GM19395 (cell line): ENCODE measurements around the gene PA2G4.

Source experiments
- ATAC-seq: cut with Tn5 transposase; IDR thresholded peaks from one replicate; pipeline ENCODE4 v1.9.1; 2021; ENCODE audit warnings: mild to moderate bottlenecking, moderate library complexity; ENCODE audit not compliant: unreplicated experiment

Gene PA2G4

GRCh38 chr12:56122637-56123036 is 18.3 kb downstream of the PA2G4 start:
- no peak for ATAC-seq

GRCh38 chr12:56124133-56124532 is 19.8 kb downstream of the PA2G4 start:
- ATAC-seq = no peak

GRCh38 chr12:56126732-56127239 is 22.4 kb downstream of the PA2G4 start:
- ATAC-seq = no peak

GRCh38 chr12:56127485-56127887 is 23.1 kb downstream of the PA2G4 start:
- ATAC-seq = no peak

GRCh38 chr12:56127888-56128669 is 23.7 kb downstream of the PA2G4 start, which contains the start of gene ESYT1:
Gene ESYT1 (plus strand): TSS chr12:56128267. CDS start chr12:56128320, 53 bp downstream.
- ATAC-seq = peak; percentile 91

- ATAC-seq = peak; percentile 3
Measured at GRCh38 chr12:56128670-56129205, 24.4 kb downstream of the PA2G4 start.

GRCh38 chr12:56129206-56129941 is 25.0 kb downstream of the PA2G4 start:
- ATAC-seq = peak; percentile 29

GRCh38 chr12:56129942-56130495 is 25.7 kb downstream of the PA2G4 start:
- no peak for ATAC-seq

GRCh38 chr12:56130876-56131275 is 26.5 kb downstream of the PA2G4 start:
- ATAC-seq = no peak

- ATAC-seq = no peak
Measured at GRCh38 chr12:56134897-56135296, 30.5 kb downstream of the PA2G4 start.

GRCh38 chr12:56137853-56138571 is 33.7 kb downstream of the PA2G4 start:
- ATAC-seq = no peak

- no peak for ATAC-seq
Measured at GRCh38 chr12:56141946-56142784, 37.8 kb downstream of the PA2G4 start.

GRCh38 chr12:56143217-56143616 is 38.9 kb downstream of the PA2G4 start:
- no peak for ATAC-seq

GRCh38 chr12:56143870-56144269 is 39.5 kb downstream of the PA2G4 start:
- no peak for ATAC-seq

- ATAC-seq = no peak
Measured at GRCh38 chr12:56145217-56145616, 40.9 kb downstream of the PA2G4 start.

GRCh38 chr12:56146492-56147460 is 42.4 kb downstream of the PA2G4 start:
- no peak for ATAC-seq

- no peak for ATAC-seq
Measured at GRCh38 chr12:56150563-56150962, 46.2 kb downstream of the PA2G4 start.

- peak; percentile 64 for ATAC-seq
Measured at GRCh38 chr12:56151672-56152131, 47.3 kb downstream of the PA2G4 start.
